HG03565 (cell line): Measurements from ENCODE around the gene IL22.

ENCODE experiments used
- ATAC-seq: cut with Tn5 transposase; IDR thresholded peaks from one replicate; pipeline ENCODE4 v1.9.1; 2021; ENCODE audit warnings: mild to moderate bottlenecking, moderate library complexity; ENCODE audit not compliant: unreplicated experiment

The IL22 gene

GRCh38 chr12:68253504-68253903, at the start of gene IL22:
Gene IL22 (minus strand): TSS chr12:68253604. CDS start chr12:68253448, 156 bp downstream.
- ATAC-seq = no peak

- no peak for ATAC-seq
Observed at GRCh38 chr12:68297929-68298328, 44.5 kb upstream of the IL22 start.

- ATAC-seq = no peak
Observed at GRCh38 chr12:68294251-68294650, 40.8 kb upstream of the IL22 start.

- ATAC-seq = no peak
Observed at GRCh38 chr12:68293347-68293746, 39.9 kb upstream of the IL22 start.

- no peak for ATAC-seq
Observed at GRCh38 chr12:68292151-68292943, 38.9 kb upstream of the IL22 start.

- no peak for ATAC-seq
Observed at GRCh38 chr12:68291396-68292036, 38.1 kb upstream of the IL22 start.

- ATAC-seq = peak; percentile 99
Observed at GRCh38 chr12:68290126-68290525, 36.7 kb upstream of the IL22 start.

GRCh38 chr12:68287106-68287505, 33.7 kb upstream of the IL22 start:
- ATAC-seq = no peak

GRCh38 chr12:68286396-68286795, 33.0 kb upstream of the IL22 start:
- no peak for ATAC-seq

- no peak for ATAC-seq
Observed at GRCh38 chr12:68285541-68285940, 32.1 kb upstream of the IL22 start.

- ATAC-seq = no peak
Observed at GRCh38 chr12:68281322-68282077, 28.1 kb upstream of the IL22 start.

GRCh38 chr12:68280240-68280639, 26.8 kb upstream of the IL22 start:
- no peak for ATAC-seq

GRCh38 chr12:68279227-68280054, 26.0 kb upstream of the IL22 start:
- ATAC-seq = no peak

GRCh38 chr12:68276402-68276930, 23.1 kb upstream of the IL22 start:
- ATAC-seq = no peak

GRCh38 chr12:68272732-68273131, 19.3 kb upstream of the IL22 start:
- ATAC-seq = no peak

- no peak for ATAC-seq
Observed at GRCh38 chr12:68271346-68271745, 17.9 kb upstream of the IL22 start.

- ATAC-seq = no peak
Observed at GRCh38 chr12:68270358-68270757, 17.0 kb upstream of the IL22 start.

- no peak for ATAC-seq
Observed at GRCh38 chr12:68269779-68270178, 16.4 kb upstream of the IL22 start.

GRCh38 chr12:68268967-68269366, 15.6 kb upstream of the IL22 start:
- no peak for ATAC-seq

GRCh38 chr12:68267892-68268396, 14.5 kb upstream of the IL22 start:
- ATAC-seq = no peak
